ENCODE measurements around the gene COMMD7.

DNA sequence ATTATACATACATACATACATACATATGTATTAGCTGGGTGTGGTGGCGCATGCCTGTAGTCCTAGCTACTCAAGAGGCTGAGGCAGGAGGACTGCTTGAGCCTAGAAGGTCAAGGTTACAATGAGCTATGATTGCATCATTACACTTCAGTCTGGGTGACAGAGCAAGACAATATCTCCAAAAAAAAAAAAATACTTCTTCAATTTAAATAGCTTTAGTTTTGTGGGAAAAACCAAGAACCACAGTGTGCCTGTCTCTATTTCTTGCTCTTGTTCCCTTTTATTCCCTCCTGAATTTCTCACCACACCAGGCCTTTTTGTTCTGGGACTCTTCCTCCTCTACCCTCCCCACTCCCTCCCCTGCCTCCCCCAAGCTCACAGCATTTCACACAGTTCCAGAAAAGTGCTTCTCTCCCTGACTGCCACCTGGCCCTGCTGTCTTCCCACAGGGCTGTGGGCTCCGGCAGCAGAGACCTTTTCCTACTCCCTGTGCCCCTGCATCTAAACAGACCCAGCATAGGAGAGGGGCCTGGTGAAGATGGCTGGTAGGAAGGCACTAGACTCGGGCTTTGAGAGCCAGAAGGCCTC, 70.8 kb downstream of the COMMD7 start:
- TF ChIP-seq SMC3 (conservative IDR thresholded peaks at IDR 0.05; ENCODE audit: poor library complexity) (no peak), TAF1 (IDR thresholded peaks at IDR 0.05; ENCODE audit: low read depth) (no peak), POLR2AphosphoS5 (IDR thresholded peaks at IDR 0.05) (no peak), EP300 (conservative IDR thresholded peaks at IDR 0.05; ENCODE audit: poor library complexity, severe bottlenecking) (no peak), EZH2 (IDR thresholded peaks at IDR 0.05; ENCODE audit: borderline replicate concordance, insufficient read depth, low read length, poor library complexity, severe bottlenecking) (no peak), RAD21 (conservative IDR thresholded peaks at IDR 0.05) (no peak)
- TF ChIP-seq, protein P1, sequence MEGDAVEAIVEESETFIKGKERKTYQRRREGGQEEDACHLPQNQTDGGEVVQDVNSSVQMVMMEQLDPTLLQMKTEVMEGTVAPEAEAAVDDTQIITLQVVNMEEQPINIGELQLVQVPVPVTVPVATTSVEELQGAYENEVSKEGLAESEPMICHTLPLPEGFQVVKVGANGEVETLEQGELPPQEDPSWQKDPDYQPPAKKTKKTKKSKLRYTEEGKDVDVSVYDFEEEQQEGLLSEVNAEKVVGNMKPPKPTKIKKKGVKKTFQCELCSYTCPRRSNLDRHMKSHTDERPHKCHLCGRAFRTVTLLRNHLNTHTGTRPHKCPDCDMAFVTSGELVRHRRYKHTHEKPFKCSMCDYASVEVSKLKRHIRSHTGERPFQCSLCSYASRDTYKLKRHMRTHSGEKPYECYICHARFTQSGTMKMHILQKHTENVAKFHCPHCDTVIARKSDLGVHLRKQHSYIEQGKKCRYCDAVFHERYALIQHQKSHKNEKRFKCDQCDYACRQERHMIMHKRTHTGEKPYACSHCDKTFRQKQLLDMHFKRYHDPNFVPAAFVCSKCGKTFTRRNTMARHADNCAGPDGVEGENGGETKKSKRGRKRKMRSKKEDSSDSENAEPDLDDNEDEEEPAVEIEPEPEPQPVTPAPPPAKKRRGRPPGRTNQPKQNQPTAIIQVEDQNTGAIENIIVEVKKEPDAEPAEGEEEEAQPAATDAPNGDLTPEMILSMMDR (IDR thresholded peaks at IDR 0.05; ENCODE audit: poor library complexity, severe bottlenecking) = no peak

Measured in neural cell (in vitro differentiated cells).